HepG2 (cell line): ENCODE measurements around the gene SLC4A11. TPM values are rescaled to one million over a fixed set of nuclear protein-coding genes. Genes with fewer than 3 reads are reported as not detected.

Experiments used
- AHR ChIP-seq: IDR thresholded peaks from 2 replicates; pipeline ENCODE4 v1.6.1; 2018; ENCODE audit warnings: missing genetic modification reagents, missing compliant biosample characterization
- ARID3A ChIP-seq: IDR thresholded peaks from 2 replicates; pipeline ENCODE4 v1.6.1; 2012; ENCODE audit warnings: low read depth, low read length, improper control_type of control experiment
- CCAR2 ChIP-seq: fragments of 200-400 bp; formaldehyde crosslinking; optimal IDR thresholded peaks from 2 replicates; pipeline ENCODE3; 2018; ENCODE audit warnings: low read depth, mild to moderate bottlenecking, low read length, moderate library complexity
- CEBPB ChIP-seq: IDR thresholded peaks from 2 replicates; pipeline ENCODE4 v1.6.1; 2011; ENCODE audit warnings: low read depth, low read length, improper control_type of control experiment, borderline replicate concordance
- CSRNP1 ChIP-seq: sonication (generic); formaldehyde crosslinking; IDR thresholded peaks from 2 replicates; pipeline ENCODE4 v1.8.1; 2023; ENCODE audit warnings: mild to moderate bottlenecking, missing genetic modification reagents
- FOXO4 ChIP-seq: sonication (generic); formaldehyde crosslinking; conservative IDR thresholded peaks from 2 replicates; pipeline ENCODE4 v1.8.1; 2023; ENCODE audit warnings: missing genetic modification reagents
- FOXP1 ChIP-seq, 2 experiments: fragments of 450-650 bp in 1 of 2; IDR thresholded peaks; 2 replicates each; pipeline ENCODE4 v1.6.1; 2017 to 2018; ENCODE audit warnings: antibody characterized with exemption in 1 of 2
- HOXA7 ChIP-seq: sonication (generic); formaldehyde crosslinking; IDR thresholded peaks from 2 replicates; pipeline ENCODE4 v1.8.1; 2022; ENCODE audit warnings: mild to moderate bottlenecking, missing genetic modification reagents, moderate library complexity
- IRF1 ChIP-seq: sonication (generic); formaldehyde crosslinking; IDR thresholded peaks from 2 replicates; pipeline ENCODE4 v1.4.0; 2020; ENCODE audit warnings: low read depth, mild to moderate bottlenecking, missing genetic modification reagents
- PREB ChIP-seq: sonication (generic); formaldehyde crosslinking; IDR thresholded peaks from 2 replicates; pipeline ENCODE4 v1.4.0; 2020; ENCODE audit warnings: missing genetic modification reagents
- RBM39 ChIP-seq: fragments of 200-400 bp; formaldehyde crosslinking; IDR thresholded peaks from one replicate; pipeline ENCODE4 v1.6.1; 2018; ENCODE audit warnings: antibody characterized with exemption, mild to moderate bottlenecking, low read depth, low read length; ENCODE audit not compliant: poor library complexity, severe bottlenecking
- RXRB ChIP-seq: IDR thresholded peaks from 2 replicates; pipeline ENCODE4 v1.6.1; 2016; ENCODE audit warnings: borderline replicate concordance, missing genetic modification reagents, missing compliant biosample characterization
- SP5 ChIP-seq: IDR thresholded peaks from 2 replicates; pipeline ENCODE4 v1.6.1; 2016; ENCODE audit warnings: low read depth, borderline replicate concordance
- THAP8 ChIP-seq: sonication (generic); formaldehyde crosslinking; IDR thresholded peaks from 2 replicates; pipeline ENCODE4 v1.5.1; 2020; ENCODE audit warnings: missing genetic modification reagents, mild to moderate bottlenecking, borderline replicate concordance
- ZFP36L1 ChIP-seq: sonication (generic); formaldehyde crosslinking; IDR thresholded peaks from 2 replicates; pipeline ENCODE4 v1.8.0; 2022; ENCODE audit warnings: mild to moderate bottlenecking, missing genetic modification reagents, moderate library complexity
- ZNF3 ChIP-seq: IDR thresholded peaks from 2 replicates; pipeline ENCODE4 v1.7.0; 2017; ENCODE audit warnings: inconsistent platforms
- ZNF382 ChIP-seq: sonication (generic); formaldehyde crosslinking; IDR thresholded peaks from 2 replicates; pipeline ENCODE4 v1.5.0; 2020; ENCODE audit warnings: missing genetic modification reagents, mild to moderate bottlenecking, borderline replicate concordance
- ZNF431 ChIP-seq: sonication (generic); formaldehyde crosslinking; IDR thresholded peaks from 2 replicates; pipeline ENCODE4 v1.9.0; 2022; ENCODE audit warnings: missing genetic modification reagents, low read depth, mild to moderate bottlenecking, borderline replicate concordance
- ZNF556 ChIP-seq: sonication (generic); formaldehyde crosslinking; IDR thresholded peaks from 2 replicates; pipeline ENCODE4 v1.4.0; 2020; ENCODE audit warnings: mild to moderate bottlenecking, missing genetic modification reagents, borderline replicate concordance
- ZNF619 ChIP-seq: sonication (generic); formaldehyde crosslinking; IDR thresholded peaks from 2 replicates; pipeline ENCODE4 v1.4.0; 2020; ENCODE audit warnings: mild to moderate bottlenecking, missing genetic modification reagents
- ZNF777 ChIP-seq: sonication (generic); formaldehyde crosslinking; IDR thresholded peaks from 2 replicates; pipeline ENCODE4 v1.4.0; 2020; ENCODE audit warnings: missing genetic modification reagents
- ZNF891 ChIP-seq: sonication (generic); formaldehyde crosslinking; IDR thresholded peaks from 2 replicates; pipeline ENCODE4 v1.5.0; 2020; ENCODE audit warnings: mild to moderate bottlenecking, missing genetic modification reagents
- polyA plus RNA-seq, 8 experiments: library from polyadenylated mRNA; depleted of rRNA in 3 of 8; stranded (reverse) in 7 of 8; unstranded in 1 of 8; fragments of >200 nt; fragmentation: Illumina TruSeq in 4 of 8; extraction: Trizol in 4 of 8; gene quantifications; 2 replicates each; pipeline versions ENCODE4 v1.2.1 to v1.2.3, GENCODE V29; 2011 to 2016; ENCODE audit warnings: low read depth in 4 of 8, missing spikeins in 1 of 8, mixed read lengths in 1 of 8; ENCODE audit not compliant: insufficient read depth in 1 of 8
- total RNA-seq, 5 experiments: library from RNA; depleted of rRNA; stranded (reverse); fragments of >200 nt; fragmentation: Illumina TruSeq; extraction: Trizol; gene quantifications; 2 replicates each; pipeline ENCODE4 v1.2.3, GENCODE V29; 2016; ENCODE audit warnings: low read depth in 1 of 5

The SLC4A11 gene
- total and polyA plus RNA-seq, 2 of the 13 experiments (the other 11 are each of a cell fraction or from before 2014, with no cell fraction given), result 3.9 to 27.0 TPM

GRCh38 chr20:3209257-3209945, 29.6 kb downstream of the SLC4A11 start, which contains the start of gene ITPA (continued):
- TF ChIP-seq CEBPB (no peak), CCAR2 (no peak), ZNF382 (CRISPR knock-in tag) (no peak), SP5 (peak; percentile 33; the same call in 1 of the 2 replicates), CSRNP1 (peak; percentile 78), ZNF556 (CRISPR knock-in tag) (peak; percentile 94; the same call in 1 of the 2 replicates), FOXP1 (IDR thresholded peaks at IDR 0.05) (no peak), FOXP1 (CRISPR knock-in tag; IDR thresholded peaks at IDR 0.05) (no peak), ZNF777 (CRISPR knock-in tag) (peak; percentile 78), ZNF3 (CRISPR knock-in tag) (peak; percentile 63; the same call in 1 of the 2 replicates), ARID3A (no peak), ZFP36L1 (CRISPR knock-in tag) (peak; percentile 57; the same call in 1 of the 2 replicates), AHR (CRISPR knock-in tag) (peak; percentile 89; the same call in 1 of the 2 replicates), ZNF891 (CRISPR knock-in tag) (peak; percentile 46; the same call in 1 of the 2 replicates), HOXA7 (CRISPR knock-in tag) (no peak), ZNF619 (CRISPR knock-in tag) (no peak), PREB (CRISPR knock-in tag) (no peak), RBM39 (peak; percentile 88), FOXO4 (no peak), RXRB (CRISPR knock-in tag) (peak; percentile 68), THAP8 (CRISPR knock-in tag) (no peak), ZNF431 (CRISPR knock-in tag) (0 out of 2 replicates have a peak, but pooled peaks have one; percentile 47), IRF1 (CRISPR knock-in tag) (peak; percentile 87; the same call in 1 of the 2 replicates)
